ENCODE data around the gene BCL2L13. TPM values are rescaled to one million over a fixed set of nuclear protein-coding genes. Genes with fewer than 3 reads are reported as not detected.

Gene BCL2L13
- total RNA-seq, 2 donors from 2014 or later, result 56.5 to 64.1 TPM

- DNase-seq (ENCODE audit: low spot score), result no peak
- no peak overlapping the region for H3K27ac ChIP-seq
- H3K4me1 ChIP-seq, result peaks cover 0 to 19% of the 10 kb centered on the region in 2 donors
- no peaks in the 10 kb centered on the region for H3K36me3 ChIP-seq
- TF ChIP-seq, protein P1, sequence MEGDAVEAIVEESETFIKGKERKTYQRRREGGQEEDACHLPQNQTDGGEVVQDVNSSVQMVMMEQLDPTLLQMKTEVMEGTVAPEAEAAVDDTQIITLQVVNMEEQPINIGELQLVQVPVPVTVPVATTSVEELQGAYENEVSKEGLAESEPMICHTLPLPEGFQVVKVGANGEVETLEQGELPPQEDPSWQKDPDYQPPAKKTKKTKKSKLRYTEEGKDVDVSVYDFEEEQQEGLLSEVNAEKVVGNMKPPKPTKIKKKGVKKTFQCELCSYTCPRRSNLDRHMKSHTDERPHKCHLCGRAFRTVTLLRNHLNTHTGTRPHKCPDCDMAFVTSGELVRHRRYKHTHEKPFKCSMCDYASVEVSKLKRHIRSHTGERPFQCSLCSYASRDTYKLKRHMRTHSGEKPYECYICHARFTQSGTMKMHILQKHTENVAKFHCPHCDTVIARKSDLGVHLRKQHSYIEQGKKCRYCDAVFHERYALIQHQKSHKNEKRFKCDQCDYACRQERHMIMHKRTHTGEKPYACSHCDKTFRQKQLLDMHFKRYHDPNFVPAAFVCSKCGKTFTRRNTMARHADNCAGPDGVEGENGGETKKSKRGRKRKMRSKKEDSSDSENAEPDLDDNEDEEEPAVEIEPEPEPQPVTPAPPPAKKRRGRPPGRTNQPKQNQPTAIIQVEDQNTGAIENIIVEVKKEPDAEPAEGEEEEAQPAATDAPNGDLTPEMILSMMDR (IDR thresholded peaks at IDR 0.05), result no peak
- H3K4me3 ChIP-seq, result no peak overlapping the region
- no peaks in the 10 kb centered on the region for H3K27me3 ChIP-seq
- no peaks in the 10 kb centered on the region for H3K9me3 ChIP-seq
Observed at GRCh38 chr22:17779286-17780115, 140.9 kb downstream of the BCL2L13 start.

DNA sequence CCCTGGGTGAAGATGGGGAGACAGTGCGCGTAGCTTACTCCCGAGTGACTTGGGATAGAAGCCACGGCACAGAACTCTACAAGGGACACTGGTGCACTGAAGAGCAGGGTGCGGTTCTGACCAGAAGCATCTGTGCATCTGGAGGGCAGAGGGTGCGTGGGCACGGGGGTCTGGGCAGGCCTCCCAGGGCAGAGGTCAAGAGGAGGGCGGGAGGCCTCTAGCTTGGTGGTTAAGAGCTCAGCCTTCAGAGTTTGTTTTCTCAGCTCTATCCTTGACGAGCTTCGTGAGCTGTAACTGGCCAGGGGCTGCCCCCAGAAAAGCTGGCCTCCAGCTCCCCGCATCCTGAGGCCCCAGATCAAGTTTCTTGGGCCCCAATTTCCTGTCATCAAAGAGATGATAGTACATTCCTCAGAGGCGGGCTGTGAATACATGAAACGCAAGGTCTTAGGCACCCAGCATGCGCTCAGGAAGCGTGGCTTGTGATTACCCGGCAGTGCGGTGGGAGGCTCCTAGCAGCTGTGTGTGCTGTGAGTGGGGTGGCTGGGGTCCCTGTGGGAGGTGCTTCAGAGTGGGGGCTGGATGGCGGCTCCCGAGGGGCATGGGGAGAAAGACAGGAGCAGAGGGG, 141.7 kb downstream of the BCL2L13 start:
- Histone ChIP-seq H3K9me3 (no peaks in the 10 kb centered on the region), H3K36me3 (no peaks in the 10 kb centered on the region), H3K4me1 (peaks cover 0 to 17% of the 10 kb centered on the region in 2 donors), H3K27ac (no peak overlapping the region), H3K4me3 (no peak overlapping the region), H3K27me3 (no peaks in the 10 kb centered on the region)
- no peak for DNase-seq (ENCODE audit: low spot score)
- TF ChIP-seq, protein P1 (IDR thresholded peaks at IDR 0.05), result no peak

Small RNA genes lying within 50 kb of the gene (microRNA-seq; reads per million reads assigned to microRNA genes)
- 0 reads per million in 2 donors for gene MIR3198-1 (ENCODE audit: borderline number of aligned reads in 2 of 2, borderline replicate concordance in 1 of 2)

Other genes starting within 250 kb of the BCL2L13 start
- gene SLC25A18, start 75.3 kb upstream of the BCL2L13 start, total RNA-seq, result 1 to 10 TPM in 1 of 2 donors, under 1 TPM in 1; 0.59 to 3.6 TPM
- 100 to 1,000 TPM; 202 to 213 TPM for gene ATP6V1E1, start 10.0 kb upstream of the BCL2L13 start, total RNA-seq
- gene BID, start 135.7 kb downstream of the BCL2L13 start, total RNA-seq, result 10 to 100 TPM; 10.5 to 14.1 TPM

All from right atrium auricular region (tissue), 2 donors.